Sciatic nerve (tissue), 2 donors: ENCODE data around the gene PHF2. TPM values are rescaled to one million over a fixed set of nuclear protein-coding genes. Genes with fewer than 3 reads are reported as not detected.

Experiments
- ATAC-seq: fragments of 200-7000 bp; cut with Tn5 transposase; one replicate; pipeline ENCODE4 v1.9.1; 2020; ENCODE audit warnings: mild to moderate bottlenecking, moderate library complexity
- DNase-seq: peaks from one replicate; pipeline ENCODE4 v3.0.0-alpha.2; 2020; ENCODE audit warnings: low spot score
- intact Hi-C: fragments of 100-400 bp; cut with DNase I; formaldehyde crosslinking; loops from one replicate; pipeline ENCODE4 v1.14.2; 2022
- microRNA-seq: library from miRNA; unstranded; fragments of <30 nt; microRNA quantifications from one replicate; pipeline ENCODE4 v1.2.0, GENCODE V29; 2020
- total RNA-seq: library from RNA; stranded (reverse); fragmentation: NEBNext Ultra II Directional; extraction: Animal tissue kit (Norgen Biotek cat#: 25700); gene quantifications from one replicate; pipeline ENCODE4 v1.2.1, GENCODE V29; 2021
- donor health status: DM: no; HTN: no; CAD: no.
- donor health status: DM: no; HTN: no; CAD: no.

Gene PHF2
- total RNA-seq, 1 donor from 2014 or later = 41.5 TPM

DNA sequence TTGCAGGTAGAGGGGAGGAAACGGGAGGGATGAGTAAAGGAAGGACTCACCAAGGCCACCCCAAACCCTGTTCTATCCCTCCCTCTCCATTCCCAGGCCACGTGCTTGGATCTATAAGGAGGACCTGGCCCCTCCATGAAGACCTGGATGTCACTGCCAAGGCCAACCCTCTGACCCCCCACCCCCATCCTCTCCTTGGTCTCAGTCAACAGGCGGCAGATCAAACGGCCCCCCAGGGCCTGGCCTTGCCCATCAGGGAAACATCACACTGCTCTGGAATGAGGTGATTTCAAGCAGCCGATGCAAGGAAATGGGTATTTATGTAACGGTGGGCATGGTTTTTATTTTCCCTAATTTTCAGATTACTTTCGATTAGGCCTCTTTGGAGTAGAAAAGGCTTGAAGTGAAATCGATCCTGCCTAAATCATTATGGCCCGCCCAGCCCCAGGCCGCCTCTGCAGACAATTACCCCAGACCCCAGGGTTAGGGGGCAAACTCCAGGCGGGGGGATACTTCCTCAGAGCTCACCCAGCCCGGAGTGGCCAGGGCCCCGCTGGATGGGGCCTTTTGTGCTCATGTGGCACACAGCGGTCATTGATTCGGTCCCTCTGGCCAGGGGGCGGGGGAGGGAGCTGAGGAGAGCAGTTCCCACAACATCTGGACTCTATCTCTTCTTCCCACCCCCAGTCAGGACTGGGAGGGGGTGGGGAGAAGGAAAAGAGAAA, 125.3 kb downstream of the PHF2 start:
- no peak for ATAC-seq
- DNase-seq = no peak
- intact Hi-C loops = no loop called here

GRCh38 chr9:93702261-93702660, 125.9 kb downstream of the PHF2 start:
- intact Hi-C loops = no loop called here
- no peak for ATAC-seq
- no peak for DNase-seq

DNA sequence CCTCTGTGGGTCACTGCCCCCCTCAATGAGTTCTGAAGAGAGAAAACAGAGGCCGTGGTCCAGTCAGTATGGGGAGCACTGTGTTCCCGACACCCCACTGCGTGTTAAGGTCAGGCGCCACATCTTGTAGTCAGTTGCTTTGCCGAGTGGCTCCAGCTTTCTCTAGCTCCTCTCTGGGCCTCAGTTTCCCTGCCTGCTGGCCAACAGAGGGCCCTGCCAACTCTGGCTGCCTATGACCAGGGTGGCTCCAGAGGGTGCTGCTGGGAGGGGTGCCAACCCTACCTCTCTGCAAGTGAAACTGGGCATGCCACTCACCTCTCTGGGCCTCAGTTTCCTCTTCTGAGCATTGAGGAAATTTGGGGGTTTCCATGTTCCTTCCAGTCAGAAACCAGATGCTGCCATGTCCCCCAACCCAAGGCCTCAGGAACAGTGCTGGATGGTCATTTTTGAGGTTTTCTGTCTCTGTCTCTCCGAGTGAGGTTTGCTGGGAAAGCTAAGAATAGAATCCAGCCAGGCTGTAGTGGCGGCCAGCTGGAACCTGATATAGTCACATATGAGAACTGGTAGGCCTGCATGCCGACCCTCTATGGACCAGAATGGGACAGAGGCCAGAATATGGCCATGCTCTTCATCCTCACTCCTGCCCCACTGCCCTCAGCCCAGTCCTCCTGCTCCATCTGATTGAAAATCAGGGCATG, 132.1 kb downstream of the PHF2 start:
- intact Hi-C loops = no loop called here
- DNase-seq = no peak
- ATAC-seq = no peak

- no peak for DNase-seq
- intact Hi-C loops = no loop called here
Measured at GRCh38 chr9:93708987-93709302, 132.6 kb downstream of the PHF2 start.

DNA sequence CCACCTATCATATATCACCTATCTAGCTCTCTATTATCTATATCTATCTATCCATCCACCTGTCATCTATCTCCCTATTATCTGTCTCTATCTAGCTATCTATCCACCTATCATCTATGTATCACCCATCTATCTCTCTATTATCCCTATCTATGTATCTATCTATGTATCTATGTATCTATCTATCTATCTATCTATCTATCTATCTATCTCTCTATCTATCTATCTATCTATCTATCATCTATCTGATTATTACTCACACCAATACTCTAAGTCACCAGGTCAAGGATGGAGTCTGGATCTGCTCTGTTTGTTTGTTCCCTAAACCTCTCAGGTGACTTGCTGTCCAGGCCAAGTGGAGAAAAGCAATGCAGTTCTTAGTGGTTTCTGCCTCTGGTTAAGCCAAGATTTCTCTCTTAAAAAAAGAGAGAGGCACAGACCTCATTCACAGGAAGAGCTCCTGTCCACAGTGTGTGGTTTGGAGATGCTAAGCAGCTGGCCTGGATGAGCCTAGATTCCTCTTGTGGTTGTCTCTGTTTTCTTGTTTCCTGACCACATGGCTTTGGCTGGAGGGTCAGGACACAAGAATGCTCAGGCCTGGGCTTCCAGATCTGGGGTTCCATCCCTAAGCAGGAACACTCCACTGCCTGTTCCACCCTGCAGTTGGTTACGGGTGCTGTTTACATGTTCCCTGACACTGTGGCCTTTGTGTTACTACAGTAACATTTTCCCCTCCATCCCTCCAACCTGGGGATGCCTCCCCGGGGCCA, 133.4 kb downstream of the PHF2 start:
- intact Hi-C loops = no loop called here
- ATAC-seq (no peak), DNase-seq (no peak)

More at GRCh38 chr9:93708987-93709302, 132.6 kb downstream of the PHF2 start:
- no peak for ATAC-seq

DNA sequence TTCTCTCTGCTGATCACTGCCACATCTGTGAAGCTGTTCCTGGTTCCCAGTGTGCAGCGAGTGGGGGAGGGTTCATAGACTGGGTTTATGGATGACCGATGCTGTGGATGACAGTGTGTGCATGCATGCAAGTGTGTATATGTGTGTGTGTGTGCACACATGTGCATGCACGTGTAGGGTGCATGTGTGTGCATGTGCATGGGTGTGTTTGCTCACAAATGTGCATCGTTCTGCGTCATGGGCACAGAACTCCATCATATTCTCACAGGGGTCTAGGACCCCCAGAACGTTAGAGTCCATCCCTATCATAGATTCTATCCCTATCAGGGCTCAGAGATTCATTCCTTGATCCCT, 134.0 kb downstream of the PHF2 start:
- intact Hi-C loops = no loop called here
- no peak for ATAC-seq
- DNase-seq = no peak

DNA sequence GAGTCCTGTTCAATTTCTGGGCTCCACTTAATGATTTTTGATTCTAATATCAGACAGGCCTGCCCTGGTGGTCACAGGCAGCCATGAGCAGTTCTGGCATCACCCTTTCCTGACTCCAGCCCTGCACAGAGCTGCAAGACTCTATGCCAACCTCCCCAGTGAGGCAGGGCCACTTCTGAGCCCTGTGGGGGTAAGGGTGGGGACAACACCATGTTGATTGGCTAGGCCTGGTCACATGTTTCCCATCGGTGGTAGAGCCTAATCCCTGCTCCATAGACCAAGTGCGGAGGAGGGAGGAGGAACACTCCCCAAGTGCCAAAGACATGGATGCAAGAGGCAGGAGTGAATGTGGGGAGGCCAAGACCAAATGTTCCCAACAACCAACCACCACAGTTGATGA, 134.6 kb downstream of the PHF2 start:
- intact Hi-C loops = no loop called here
- ATAC-seq = no peak

GRCh38 chr9:93712896-93713295, 136.5 kb downstream of the PHF2 start:
- intact Hi-C loops = no loop called here
- no peak for ATAC-seq
- DNase-seq = no peak

More for the DNA sequence above, 134.6 kb downstream of the PHF2 start:
- DNase-seq = no peak

GRCh38 chr9:93713716-93714115, 137.3 kb downstream of the PHF2 start:
- ATAC-seq (no peak), DNase-seq (no peak)
- intact Hi-C loops = no loop called here

GRCh38 chr9:93721417-93721965, 145.1 kb downstream of the PHF2 start:
- ATAC-seq = no peak
- intact Hi-C loops = no loop called here
- DNase-seq = no peak

- intact Hi-C loops = no loop called here
- DNase-seq (no peak), ATAC-seq (no peak)
Measured at GRCh38 chr9:93724852-93725251, 148.5 kb downstream of the PHF2 start.

- intact Hi-C loops = no loop called here
- no peak for DNase-seq
Measured at GRCh38 chr9:93725382-93725781, 149.0 kb downstream of the PHF2 start.

DNA sequence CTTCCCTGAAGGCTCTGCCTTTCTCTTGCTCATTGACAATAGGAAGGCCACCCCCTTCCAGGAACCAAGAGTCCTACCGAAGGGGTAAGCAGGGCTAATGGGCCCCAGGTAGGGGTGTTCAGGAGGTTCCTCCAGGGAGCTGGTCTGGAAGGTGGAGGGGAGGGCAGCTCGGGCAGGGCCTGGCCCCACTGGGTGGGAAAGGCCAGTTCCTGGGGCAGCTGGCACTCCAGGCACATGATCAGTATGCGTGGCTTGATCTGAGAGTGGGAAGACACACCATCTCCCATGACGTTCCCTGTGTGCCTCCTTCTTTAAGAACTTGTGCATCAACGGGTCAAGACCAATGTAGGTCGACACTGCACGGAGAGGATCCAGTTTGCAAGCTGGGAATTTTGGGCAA, 149.8 kb downstream of the PHF2 start:
- ATAC-seq (no peak), DNase-seq (no peak)
- intact Hi-C loops = no loop called here

More at GRCh38 chr9:93725382-93725781, 149.0 kb downstream of the PHF2 start:
- ATAC-seq = no peak

Small RNAs within 50 kb of the gene (microRNA-seq; reads per million reads assigned to microRNA genes)
- gene MIR548AU = not detected

Other genes with a start within 250 kb of the PHF2 start
- gene FAM120A, start 124.9 kb upstream of the PHF2 start, total RNA-seq = 74.1 TPM
- gene FAM120AOS, start 123.0 kb upstream of the PHF2 start, total RNA-seq = 41.6 TPM